HG02623 (cell line): ENCODE data around the gene ARHGAP26.
"Not testable (repeated sequence)": the region's sequence is repeated elsewhere in the genome, so short reads cannot be mapped to it uniquely, and the experiment has no call there.

Source experiments
- ATAC-seq: cut with Tn5 transposase; IDR thresholded peaks from one replicate; pipeline ENCODE4 v1.9.1; 2021; ENCODE audit warnings: moderate library complexity; ENCODE audit not compliant: unreplicated experiment

Gene ARHGAP26

DNA sequence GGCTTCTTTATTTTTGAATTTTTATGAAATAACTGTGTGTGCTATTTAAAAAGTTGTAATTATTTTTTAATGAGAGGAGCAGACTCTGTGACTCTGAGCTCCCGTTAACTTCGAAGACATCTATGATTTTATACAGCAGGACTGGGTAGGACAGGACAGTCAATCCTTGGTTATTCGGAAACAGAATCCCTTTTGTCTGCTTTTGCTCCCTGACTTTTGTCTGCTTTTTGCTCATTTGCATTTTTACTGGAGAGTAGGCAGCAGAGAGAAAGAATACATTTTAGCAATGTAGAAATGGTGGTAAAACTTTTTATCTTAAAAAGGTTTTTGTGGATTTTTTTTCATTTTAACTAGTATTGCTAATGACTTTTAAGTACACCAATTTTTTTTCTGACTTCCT, 303.6 kb downstream of the ARHGAP26 start:
- no peak for ATAC-seq

DNA sequence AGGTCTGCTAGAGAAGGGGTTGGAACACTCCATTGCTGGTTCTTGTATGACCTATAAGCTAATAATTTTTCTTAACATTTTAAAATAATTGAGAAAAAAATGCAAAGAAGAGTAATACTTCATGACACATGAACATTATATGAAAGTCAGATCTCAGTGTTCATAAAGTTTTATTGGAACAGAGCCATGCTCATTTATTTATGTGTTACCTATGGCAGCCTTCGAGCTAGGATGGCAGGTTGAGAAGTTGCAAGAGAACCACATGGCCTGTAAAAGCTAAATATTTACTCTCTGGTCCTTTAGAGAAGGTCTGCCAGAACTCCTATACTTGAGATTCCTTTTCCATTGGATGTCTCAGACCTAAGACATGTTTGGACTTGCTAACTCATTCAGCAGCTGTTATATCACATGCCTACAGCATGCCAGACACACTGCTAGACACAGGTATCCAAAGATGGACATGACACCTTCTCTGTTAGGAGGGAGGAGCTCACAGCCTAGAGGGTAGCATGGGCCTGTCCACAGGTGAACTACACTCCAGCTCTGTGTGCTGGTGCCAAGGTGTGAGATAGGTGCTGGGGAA, 304.3 kb downstream of the ARHGAP26 start:
- ATAC-seq = no peak

DNA sequence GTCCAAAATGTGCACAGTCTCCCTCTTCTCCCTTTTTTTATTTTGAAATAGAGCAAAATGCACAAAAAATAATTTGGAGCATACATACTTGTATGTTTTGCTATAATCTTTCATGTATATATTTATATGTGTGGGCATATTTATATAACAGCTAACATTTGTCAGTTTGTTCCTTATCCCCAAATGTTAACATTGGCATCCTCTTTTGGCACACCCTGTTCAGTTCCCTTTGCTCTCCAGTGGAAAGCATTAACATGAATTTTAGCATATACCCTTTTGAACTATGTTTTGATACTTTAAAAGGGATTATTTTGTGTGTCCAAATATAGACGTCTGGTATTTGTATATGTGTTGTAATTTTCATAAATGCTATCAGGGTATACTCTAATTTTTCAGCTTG, 306.2 kb downstream of the ARHGAP26 start:
- ATAC-seq = no peak

DNA sequence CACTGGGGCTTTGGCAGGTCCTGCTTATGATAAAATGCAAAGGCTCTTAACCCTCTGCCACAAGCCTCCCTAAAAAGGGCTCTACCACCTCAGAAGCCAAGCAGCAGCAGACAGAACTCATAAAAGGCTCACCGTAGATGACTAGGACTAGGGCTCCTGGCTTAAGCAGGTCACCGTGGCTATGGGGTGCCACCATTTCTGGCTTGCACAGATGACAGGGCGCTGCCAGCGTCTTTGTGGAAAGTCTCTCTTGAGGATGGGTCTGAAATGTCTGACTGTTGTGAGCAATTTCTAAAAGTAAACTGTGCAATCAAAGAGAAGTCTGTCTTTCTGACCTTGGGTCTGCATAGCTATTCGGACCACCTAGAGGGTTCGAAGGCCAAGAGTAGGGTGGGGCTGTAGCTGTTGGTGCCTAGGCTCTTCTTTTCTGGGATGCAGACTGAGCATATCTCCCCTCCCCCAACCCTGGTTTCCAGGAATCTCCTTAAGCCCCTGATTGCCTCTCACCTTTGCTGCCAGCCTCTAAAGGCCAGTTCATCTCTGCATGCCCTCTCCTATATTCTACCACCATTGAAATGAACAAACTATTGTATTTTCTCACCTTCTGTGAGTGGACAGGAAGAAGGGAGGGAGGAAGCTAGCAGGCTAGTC, 307.4 kb downstream of the ARHGAP26 start:
- no peak for ATAC-seq

DNA sequence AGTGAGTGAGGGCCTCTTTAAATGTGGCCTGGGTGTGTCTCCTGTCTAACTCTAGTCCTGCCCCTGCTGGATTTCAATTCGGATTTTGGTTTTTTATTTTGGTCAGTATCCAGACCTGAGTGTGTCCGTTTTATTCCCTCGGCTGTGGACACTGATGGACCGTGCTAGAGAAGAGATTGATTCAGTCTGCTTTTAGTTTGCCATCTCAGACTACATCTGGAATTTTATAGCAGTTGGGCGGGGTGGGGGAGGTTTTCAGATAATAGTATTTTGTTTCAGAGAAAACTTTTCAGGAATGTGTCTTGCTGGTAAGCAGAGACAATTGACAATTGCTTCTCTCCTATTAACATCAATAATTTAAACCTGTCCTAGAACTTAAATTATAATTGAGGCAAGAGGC, 308.1 kb downstream of the ARHGAP26 start:
- ATAC-seq = no peak

DNA sequence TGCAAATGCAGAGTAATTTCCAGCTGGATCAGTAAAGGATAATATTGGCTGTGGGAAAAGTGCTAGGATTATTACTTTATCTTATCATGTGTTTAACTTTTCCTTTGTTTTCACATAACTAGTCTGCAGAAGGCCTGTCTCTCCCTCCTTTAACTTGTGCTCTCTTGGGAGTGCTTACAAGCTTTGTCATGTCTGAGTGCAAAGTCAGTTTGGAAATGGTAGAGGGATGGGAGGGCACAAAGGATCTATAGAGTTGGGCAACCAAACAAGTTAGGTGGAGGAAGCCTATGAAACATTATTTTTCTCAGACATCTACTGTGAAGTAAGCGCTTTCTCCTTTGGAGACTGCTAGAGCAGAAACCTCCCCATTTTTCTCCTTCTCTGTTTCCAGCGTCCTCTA, 308.8 kb downstream of the ARHGAP26 start:
- ATAC-seq = no peak

DNA sequence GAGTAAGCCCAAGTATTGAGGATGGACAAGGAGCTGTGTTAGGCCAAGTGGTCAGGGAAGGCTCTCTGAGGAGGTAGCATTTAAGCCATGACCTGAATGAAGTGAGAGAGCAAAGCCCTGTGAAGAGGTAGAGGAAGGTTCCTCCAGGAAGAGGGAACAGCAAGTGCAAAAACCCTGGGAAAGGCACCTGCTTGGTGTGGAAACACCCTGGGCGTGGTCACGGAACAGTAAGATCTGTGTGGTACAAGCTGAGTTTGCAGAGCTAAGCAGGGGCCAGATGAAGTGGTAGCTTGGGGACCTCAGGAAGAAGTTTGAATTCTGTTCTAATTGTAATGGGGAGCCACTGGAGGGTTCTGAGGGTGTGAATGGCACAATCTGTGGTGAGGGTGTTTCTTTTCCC, 310.2 kb downstream of the ARHGAP26 start:
- ATAC-seq = no peak

DNA sequence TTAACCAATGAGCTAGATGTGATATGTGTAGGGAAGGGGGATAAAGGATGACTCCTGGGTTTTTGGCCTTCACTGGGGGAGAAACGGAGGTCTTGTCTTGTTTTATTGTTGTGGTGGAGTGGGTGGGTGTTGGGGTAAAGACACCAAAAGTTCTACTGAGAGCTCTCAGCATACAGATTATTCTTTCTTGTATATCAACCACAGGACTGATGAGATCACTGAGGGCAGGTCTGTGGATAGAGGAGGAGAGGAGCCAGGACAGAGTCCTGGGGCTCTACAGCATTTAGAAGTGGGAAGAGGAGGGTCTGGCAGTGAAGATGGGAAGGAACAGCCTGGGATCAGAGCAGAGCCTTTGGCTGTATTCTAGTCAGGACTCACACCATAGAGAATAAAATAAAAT, 310.8 kb downstream of the ARHGAP26 start:
- no peak for ATAC-seq

DNA sequence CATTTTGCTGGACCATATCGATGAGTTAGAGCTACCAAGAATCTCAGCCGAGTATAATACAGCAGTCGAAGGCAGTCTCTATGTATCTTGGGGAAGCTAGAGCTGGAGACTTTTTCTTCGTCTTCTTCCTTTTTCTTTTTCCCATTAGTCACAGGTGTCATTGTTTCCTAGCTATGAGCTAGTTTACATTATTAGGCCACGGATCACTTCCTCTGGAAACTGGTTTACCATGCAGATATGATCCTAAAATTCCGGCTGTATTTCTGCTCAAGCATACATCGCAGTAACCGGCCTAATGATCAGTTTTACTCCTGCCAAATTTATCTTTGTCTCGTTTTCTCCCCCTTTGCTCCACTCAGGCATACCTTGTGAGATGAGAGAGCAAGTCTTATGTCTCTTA, 312.8 kb downstream of the ARHGAP26 start:
- no peak for ATAC-seq

DNA sequence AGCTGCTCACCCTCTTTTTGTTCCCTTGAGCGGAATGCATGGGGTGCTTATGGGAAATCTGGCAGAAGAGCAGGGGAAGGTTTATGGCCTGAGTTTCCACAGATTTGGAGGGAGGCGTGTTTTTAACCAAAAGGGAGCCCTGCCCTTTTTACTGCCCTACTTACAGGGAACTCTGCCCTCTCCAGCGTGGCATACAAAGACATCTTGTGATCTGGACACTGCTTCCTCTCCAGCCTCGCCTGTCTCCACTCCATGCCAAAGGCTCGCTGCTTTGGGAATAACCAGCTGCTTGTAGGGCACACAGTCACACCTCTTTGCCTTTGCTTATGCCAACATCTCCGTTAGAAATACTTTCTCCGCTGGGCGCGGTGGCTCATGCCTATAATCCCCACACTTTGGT, 314.2 kb downstream of the ARHGAP26 start:
- ATAC-seq = no peak

DNA sequence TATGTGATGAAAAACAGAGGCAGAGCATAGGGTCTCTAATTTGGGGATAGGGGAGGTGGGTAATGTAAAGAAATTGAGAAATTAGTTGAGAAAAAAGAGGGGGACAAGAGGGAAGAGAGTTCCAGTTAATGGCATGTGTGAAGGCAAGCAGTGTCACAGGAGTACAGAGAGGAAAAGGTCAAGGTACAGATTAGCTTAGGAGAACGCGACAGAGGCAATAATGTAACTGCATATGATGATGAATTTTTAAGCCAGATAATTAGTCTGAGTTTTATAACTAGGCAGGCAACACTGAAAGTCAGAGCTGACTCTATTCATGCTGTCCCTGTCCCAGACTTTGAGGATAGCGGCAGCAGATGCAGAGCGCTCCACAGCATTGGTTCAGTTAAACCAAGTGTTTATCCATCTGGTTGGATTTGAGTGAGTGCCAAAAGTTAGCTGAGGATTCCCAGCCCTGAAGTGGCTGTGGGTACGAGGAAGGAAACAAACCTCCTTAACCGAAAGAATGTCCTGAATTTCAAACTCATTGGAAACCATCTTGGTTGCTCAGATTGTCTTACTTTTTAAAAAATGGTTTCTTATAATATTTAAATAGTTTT, 315.2 kb downstream of the ARHGAP26 start:
- no peak for ATAC-seq

DNA sequence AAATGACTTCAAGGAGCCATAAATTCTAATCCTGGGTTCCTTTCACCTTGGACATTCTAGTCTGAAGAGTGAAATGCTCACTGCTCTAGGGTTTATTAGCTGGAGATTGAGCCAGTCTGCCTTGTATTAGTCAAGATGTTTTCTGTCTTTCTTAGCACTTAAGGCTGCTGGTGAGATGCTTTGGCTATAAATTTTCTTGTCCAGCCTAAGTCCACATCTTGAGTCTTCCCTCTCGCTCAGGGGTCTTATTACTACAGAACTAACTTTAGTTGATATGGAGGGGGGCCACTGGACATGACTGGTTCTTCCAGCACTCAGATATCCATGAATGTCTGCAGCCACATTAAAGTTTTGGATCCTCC, 316.4 kb downstream of the ARHGAP26 start:
- ATAC-seq = no peak

DNA sequence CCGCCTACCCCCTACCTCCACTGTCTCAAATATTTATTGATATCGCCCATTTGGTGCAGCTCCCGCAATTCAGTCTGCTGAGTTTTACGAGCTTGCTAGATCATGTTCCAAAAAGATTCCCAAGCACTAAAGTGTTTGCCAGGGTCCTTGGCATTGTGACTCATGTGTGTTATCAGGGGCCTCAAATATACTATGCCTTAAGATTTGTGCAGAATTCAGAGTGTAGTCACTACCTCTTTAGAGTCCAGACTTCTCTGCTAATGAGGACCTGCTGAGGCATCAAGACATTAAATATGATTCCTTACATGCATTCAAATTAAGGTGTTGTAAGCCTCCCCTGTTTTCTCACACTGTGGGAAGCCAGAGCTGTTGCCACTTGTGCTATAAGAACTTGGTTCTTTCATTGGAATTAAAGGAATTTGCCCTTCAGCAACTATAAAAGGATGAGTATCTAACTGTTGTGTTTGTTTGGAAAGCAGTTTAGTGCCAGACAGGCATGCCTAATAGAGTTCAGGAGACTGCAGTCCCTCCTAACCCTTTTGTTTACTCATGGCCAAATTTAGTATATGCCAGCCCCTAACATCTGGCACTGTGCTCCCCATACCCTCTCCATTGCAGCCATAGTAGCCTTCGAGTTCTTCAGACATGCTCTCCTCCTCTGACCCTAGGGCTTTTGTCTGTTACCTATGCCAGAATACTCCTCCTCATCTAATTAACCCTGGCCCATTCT, 316.9 kb downstream of the ARHGAP26 start:
- ATAC-seq = no peak

DNA sequence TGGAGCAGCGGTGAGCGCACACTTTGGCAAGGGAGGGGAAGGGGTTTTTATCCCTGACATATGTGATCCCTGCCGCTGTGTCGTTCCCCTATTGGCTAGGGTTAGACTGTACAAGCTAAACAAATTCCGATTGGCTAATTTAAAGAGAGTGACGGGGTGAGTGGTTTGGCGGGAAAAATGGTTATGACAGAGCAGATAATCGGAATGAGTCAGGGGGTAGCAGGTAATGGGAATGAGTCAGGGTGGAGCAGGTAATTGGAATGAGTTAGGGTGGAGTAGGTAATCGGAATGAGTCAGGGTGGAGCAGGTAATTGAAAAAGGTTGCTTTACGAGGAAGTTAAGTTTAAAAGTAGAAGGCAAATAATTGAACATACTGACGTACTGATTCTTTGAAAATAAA, 318.5 kb downstream of the ARHGAP26 start:
- not testable (repeated sequence) for ATAC-seq

DNA sequence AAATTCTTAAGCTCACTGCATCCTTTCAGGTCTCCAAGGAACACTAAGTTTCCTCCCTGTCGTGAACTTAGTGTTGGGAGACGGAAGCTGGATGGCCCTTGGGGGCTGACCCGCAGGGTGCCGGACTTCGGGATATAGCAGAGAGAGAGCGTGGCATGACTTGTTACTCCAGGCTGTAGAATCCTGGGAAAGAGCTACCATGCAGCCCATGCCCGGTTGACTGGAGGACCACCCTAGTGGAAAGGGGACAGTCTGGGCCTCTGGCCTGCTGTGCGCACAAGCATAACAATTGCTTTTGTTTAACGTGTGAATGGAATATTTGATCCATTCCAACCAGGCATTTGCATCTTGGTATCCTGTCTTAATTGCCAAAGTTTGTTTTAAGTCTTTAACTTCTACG, 319.9 kb downstream of the ARHGAP26 start:
- not testable (repeated sequence) for ATAC-seq

DNA sequence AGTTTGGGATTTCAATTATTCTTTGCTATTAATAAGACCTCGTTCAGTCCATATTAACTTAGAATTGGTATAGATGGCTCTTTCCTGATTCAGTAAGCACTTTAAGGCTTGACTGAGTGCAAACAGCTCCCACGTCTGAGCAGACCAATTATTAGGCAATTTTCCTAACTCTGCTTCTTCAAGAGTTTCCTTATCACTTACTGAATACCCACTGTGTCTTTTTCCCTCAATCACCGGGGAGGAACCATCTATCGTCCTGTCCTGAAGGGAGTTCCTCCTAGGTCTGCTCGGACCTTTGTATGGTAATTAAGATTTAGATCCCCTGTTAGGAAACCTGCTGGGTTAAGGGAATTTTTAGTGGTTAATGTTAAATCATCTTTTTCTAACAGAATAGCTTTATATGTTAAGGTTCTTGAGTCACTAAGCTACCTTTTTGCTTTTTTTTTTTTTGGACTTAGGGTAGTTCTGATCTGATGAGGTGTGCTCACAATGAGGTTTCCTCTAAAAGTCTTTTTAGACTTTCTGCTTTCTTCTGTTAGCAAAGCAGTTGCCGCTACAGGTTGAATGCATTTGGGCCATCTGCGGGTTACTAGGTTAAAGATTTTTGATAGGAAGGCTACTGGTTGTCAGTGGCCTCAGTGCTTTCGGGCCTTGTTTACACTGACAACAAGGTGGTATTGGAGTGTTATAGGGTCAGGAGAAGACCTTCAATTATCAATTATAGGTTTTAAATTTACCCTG, 322.7 kb downstream of the ARHGAP26 start:
- not testable (repeated sequence) for ATAC-seq

DNA sequence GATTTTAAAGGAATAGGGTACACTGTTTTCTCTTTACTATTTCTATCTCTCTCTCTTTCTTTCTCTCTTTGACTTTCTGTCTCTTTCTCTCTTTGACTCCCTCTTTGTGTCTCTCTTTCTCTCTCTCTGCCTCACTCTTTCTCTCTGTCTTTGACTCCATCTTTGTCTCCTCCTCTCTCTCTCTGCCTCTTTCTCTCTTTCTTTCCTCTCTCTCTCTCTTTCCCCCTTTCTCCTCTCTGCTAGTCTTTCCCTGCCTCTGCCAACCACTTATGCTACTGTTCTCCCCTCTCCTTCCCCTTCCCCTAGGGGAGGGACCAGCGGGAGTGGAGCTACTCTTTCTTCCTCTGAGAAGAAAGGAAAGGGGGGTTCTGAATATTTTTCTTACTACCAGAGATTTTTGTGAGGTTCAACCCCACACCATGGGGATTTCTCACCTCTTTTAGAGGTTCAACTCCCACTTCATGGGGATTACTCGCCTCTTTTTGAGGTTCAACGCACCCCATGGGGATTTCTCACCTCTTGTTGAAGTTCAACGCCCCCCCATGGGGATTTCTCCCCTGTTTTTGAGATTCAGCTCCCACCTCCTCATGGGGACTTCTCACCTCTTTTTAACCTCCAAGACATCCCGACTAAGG, 323.4 kb downstream of the ARHGAP26 start:
- no peak for ATAC-seq

DNA sequence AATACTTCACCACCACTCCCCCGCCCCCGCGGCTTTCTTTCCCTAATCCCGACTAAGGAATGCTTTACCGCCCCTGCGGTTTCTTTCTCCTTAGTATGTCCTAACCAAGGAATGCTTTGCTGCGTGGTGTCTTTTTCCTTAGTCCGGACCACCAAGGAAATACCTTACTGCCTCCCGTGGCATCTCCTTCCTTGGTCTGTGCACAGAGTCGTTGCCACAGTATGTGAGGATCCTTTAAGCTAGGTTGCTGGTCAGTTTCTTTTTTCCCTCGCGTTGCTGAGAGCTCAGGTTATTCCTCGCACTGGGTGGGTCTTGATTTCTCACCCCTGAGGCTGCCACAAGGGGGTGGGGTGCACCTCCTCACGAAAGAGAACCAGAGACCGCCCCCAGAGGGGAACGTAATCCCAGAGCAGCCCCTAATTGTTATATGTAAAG, 323.9 kb downstream of the ARHGAP26 start:
- ATAC-seq = no peak

DNA sequence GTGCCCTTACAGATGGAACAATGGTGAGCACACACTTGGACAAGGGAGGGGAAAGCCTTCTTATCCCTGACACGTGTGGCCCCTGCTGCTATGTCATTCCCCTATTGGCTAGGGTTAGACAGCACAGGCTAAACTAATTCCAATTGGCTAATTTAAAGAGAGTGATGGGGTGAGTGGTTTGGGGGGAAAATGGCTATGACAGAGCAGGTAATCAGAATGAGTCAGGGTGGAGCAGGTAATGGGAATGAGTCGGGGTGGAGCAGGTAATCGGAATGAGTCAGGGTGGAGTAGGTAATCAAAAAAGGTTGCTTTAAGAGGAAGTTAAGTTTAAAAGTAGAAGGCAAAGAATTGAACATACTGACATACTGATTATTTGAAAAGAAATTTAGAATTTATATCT, 324.4 kb downstream of the ARHGAP26 start:
- not testable (repeated sequence) for ATAC-seq

DNA sequence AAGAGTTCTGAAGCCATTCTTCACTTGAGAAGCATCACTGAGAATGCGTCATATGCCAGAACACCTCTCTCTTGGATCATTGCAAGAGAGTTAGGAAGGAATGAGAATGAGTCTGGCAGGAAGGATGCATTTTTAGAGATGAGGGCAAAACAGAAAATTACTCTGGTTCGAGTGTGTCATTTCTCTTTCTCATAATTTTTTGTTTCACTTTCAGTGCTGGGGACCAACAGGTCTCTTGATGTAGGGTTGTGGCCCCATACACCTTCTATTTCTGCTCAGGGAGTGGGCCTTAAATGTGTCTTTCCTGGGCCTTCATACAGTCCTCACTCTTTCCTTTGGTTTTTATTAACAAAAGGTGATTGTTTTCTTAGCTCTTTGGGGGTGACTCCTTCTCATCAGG, 330.9 kb downstream of the ARHGAP26 start:
- peak; percentile 75 for ATAC-seq
